ENCODE results near the gene GLCE.

DNA sequence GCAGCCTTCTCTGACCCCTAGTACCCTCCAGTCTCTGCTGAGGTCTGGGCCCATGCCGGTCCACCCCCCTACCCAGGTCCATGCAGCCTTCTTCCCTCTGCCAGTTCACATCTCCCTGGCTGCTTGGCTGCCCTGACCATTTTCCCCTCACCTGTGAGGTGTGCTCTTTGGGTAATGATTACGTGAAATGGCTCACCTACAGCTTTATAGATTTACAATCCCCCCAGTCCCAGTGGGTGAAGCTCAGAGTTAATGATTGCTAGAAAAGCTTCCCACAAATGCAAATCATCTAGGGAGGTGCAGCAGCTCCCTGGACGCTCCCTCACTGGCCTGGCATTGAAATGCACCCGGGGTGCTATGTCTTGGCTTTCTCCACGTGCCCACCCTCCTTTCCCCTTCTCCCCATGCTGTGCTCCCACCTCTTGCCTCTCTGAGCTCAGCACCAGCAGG, 157.0 kb downstream of the GLCE start:
- TF ChIP-seq POLR2AphosphoS5 (IDR thresholded peaks at IDR 0.05): no peak
- no peak for TF ChIP-seq CTCF (IDR thresholded peaks at IDR 0.05)
- TF ChIP-seq EP300 (IDR thresholded peaks at IDR 0.05): no peak
